GM19372 (cell line): ENCODE measurements around the gene EFCAB6.

ENCODE experiments used
- ATAC-seq: cut with Tn5 transposase; IDR thresholded peaks from one replicate; pipeline ENCODE4 v1.9.1; 2021; ENCODE audit warnings: mild to moderate bottlenecking, low read depth, moderate library complexity; ENCODE audit not compliant: unreplicated experiment

The EFCAB6 gene

GRCh38 chr22:43491177-43491576 is 320.9 kb downstream of the EFCAB6 start:
- ATAC-seq = no peak

- no peak for ATAC-seq
Measured at GRCh38 chr22:43490311-43490710, 321.8 kb downstream of the EFCAB6 start.

- ATAC-seq = no peak
Measured at GRCh38 chr22:43488937-43489336, 323.2 kb downstream of the EFCAB6 start.

- no peak for ATAC-seq
Measured at GRCh38 chr22:43488031-43488866, 323.9 kb downstream of the EFCAB6 start.

GRCh38 chr22:43487311-43488030 is 324.6 kb downstream of the EFCAB6 start:
- no peak for ATAC-seq

- ATAC-seq = no peak
Measured at GRCh38 chr22:43485502-43486089, 326.5 kb downstream of the EFCAB6 start.

- ATAC-seq = no peak
Measured at GRCh38 chr22:43484227-43484626, 327.9 kb downstream of the EFCAB6 start.

- ATAC-seq = no peak
Measured at GRCh38 chr22:43483669-43484068, 328.4 kb downstream of the EFCAB6 start.

GRCh38 chr22:43483266-43483665 is 328.8 kb downstream of the EFCAB6 start:
- no peak for ATAC-seq

- no peak for ATAC-seq
Measured at GRCh38 chr22:43482318-43482625, 329.8 kb downstream of the EFCAB6 start.

GRCh38 chr22:43481568-43482317 is 330.4 kb downstream of the EFCAB6 start:
- no peak for ATAC-seq

- no peak for ATAC-seq
Measured at GRCh38 chr22:43479962-43480361, 332.1 kb downstream of the EFCAB6 start.

GRCh38 chr22:43479301-43479950 is 332.7 kb downstream of the EFCAB6 start:
- no peak for ATAC-seq
